GM18873 (cell line): ENCODE results near the gene GJB3.
"Not testable (repeated sequence)": the region's sequence is repeated elsewhere in the genome, so short reads cannot be mapped to it uniquely, and the experiment has no call there.

Source experiments
- ATAC-seq: cut with Tn5 transposase; IDR thresholded peaks from one replicate; pipeline ENCODE4 v1.9.1; 2021; ENCODE audit warnings: mild to moderate bottlenecking, moderate library complexity, moderate number of reproducible peaks; ENCODE audit not compliant: unreplicated experiment, low FRiP score

GJB3 gene

DNA sequence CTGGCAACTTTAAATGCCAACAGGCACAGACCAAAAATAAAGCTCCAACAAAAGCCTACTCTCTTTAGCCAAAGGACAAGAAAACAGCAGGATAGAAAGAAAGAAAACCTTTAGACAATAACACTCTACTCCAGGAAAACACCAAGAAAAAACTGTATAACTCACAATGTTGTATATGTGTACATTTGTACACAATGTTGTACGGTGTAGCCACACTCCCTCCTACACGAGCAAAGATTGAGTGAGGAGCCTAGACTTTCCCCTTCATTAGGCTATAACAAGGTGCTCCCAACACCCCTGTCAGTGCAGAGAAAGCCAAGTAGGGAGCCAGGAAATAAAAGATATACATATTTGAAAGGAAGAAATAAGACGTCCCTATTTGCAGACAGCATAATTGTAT is 35.8 kb downstream of the GJB3 start:
- ATAC-seq, result no peak

DNA sequence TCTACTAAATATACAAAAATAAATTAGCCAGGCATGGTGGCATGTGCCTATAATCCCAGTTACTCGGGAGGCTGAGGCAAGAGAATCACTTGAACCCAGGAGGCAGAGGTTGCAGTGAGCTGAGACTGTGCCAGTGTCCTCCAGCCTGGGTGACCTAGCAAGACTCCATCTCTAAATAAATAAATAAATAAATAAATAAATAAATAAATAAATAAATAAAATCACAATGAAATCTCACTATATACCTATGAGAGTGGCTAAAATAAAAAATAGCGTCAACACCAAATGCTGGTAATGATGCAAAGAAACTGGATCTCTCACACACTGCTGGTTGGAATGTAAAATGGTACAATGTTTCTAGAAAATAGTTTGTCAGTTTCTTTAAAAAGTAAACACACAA is 37.8 kb downstream of the GJB3 start:
- not testable (repeated sequence) for ATAC-seq

DNA sequence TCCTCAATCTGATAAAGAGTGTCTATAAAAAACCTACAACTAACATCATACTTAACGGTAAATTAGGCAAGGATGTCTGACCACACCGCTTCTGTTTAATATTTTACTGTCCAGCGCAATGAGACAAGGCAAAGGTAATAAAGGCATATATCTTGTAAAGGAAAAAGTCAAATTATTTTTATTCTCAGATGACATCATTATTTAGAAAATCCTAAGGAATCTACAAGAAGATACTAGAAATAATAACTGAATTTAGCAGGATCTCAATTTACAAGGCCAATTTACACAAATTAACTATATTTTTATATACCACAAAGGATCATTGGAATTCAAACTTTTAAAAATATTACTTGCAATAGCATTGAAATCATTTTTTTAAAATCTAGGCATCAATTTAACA is 41.2 kb downstream of the GJB3 start:
- ATAC-seq, result no peak

DNA sequence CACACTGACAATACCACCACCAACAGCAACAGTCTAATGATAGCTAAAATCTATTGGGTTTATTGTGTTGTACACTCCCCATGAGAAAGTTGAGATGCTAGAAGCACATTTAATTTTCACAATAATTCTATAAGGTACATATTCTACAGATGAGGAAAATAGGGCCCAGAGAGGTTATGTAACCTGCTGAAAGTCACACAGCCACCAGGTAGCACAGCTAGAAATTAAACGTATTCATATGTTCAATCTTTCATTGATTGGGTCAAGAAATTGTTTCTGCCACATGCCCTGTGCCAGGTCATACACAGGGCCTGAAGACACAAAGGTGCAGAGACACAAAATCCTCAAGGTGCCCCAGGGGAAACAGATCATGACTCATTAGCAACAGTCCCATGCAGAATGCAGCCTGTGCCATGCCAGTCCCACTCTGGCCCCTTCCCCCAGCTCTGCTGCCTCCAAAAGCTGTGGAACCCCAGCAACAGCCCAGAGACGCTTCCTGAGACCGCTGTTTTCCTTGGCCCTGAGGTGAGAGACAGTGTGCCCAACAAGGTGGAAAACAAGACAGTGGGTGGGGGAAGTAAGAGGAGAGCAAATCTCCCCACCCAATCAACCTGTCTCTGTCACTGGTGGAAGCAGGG is 43.9 kb downstream of the GJB3 start:
- ATAC-seq, result no peak

DNA sequence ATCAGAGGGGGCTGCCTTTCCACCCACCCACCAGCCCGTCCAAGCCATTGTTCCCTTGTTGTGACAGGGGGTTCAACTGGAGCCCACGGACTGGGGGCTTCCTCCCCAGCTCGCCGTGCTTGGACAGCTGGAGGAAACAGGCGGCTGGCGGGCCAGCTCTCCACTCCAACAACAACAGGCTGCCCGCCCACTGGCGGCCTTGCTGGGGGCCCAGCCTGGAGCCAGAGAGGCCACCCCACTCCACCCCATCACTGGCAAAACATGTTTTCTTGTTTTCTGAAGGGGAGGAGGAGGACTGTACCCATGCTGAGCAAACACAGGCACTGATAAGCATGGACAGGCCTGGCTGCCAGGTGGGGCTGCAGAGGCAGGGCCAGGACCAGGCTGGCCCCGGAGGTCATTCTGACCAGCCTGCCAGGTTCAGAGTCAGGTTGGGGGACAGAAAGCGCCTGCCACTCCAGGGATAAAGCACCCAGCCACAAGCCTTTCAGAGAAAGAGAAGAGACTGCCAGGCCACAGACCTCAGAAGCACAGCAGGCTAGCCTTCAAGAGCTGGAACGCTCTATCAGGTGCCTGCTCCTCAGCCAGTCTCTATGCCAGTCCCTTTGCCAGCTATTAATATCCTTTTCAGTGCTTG is 44.6 kb downstream of the GJB3 start:
- ATAC-seq, result no peak

DNA sequence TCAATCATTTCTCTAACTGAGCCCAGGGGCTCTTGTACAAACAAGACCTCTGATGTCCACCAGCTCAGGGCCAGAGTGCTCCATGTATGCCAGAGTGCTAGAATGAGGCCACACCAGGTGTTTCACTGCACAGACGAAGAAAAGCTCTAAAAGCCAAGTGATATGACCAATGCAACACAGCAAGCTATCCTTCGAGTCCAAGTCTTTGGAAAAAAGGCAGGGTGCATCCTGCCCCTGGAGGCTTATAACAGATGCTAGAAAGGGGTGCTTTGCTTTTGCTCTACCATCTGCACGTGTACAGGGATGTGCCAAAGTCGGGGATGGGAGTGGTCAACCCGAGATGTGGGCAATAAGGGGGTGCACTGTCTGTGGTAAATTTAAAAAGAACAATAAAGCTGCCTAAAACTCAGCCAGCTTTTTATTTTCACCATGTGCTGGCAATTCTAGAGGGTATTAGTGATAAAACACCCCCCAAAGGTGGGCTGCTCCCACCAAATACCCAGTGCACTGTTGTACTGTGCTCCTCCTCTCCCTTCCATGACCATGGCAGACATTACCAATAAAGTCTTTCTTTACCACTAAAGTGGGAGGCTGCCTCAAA is 46.4 kb downstream of the GJB3 start:
- no peak for ATAC-seq

DNA sequence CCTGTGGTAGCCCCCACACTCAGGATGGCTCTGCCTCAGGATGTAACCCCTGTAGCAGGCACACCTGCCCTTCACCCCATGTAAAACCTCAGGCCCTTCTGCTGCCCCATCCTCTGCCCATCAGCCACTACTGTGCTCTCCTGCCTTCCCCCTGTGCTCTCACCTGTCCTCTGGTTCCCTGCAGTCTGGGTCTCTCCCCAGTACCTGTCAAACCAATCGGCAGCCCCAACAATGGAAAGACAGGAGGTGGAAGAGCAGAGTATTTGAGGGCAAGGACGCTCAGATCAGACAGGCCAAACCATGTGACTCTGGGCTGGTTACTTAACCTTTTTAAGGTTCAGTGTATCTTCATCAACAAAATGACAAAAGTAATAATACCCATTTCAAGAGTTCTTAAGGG is 47.6 kb downstream of the GJB3 start:
- ATAC-seq, result no peak

DNA sequence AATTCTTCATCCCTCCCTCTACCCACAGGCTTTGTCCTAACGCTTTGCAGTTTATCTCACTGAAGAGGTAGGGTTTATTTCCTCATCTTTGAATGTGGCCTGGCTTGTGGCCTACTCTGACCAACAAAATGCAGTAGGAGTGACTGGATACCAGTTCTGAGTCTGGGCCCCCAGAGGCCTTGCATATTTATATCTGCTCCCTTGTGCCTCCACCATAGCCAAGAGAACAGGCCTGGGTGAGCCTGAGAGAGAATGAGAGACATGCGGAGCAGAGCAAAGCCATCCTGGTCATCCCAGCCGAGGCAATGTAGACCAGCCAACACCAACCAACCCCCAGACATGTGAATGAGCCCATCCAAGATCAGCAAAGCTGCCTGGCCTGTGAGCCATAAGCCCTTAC is 48.2 kb downstream of the GJB3 start:
- ATAC-seq, result no peak

DNA sequence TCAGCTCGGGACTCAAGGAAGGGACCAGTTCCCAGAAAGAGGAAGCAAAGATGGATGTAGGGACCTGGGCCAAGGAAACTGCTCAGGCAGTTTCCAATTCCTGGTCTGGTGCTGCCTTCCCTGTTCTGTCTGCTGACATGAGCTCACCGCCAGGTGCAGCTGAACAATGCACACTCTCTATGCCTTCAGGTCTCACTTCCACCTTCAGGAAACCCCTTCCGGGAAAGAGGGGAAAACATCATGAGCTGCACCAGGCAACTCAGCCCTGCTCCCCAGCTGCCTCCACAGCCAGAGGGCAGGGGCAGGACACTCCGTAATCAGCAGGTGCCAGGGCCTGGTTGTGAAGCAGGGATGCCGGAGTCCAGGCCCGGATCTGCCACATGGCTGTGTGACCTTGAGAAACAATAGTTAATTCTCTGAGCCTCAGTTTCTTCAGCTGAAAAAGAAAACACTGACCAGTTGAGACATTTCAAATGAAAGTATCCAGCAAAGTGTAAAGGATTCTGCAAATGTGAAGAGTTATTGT is 50.8 kb downstream of the GJB3 start:
- no peak for ATAC-seq

DNA sequence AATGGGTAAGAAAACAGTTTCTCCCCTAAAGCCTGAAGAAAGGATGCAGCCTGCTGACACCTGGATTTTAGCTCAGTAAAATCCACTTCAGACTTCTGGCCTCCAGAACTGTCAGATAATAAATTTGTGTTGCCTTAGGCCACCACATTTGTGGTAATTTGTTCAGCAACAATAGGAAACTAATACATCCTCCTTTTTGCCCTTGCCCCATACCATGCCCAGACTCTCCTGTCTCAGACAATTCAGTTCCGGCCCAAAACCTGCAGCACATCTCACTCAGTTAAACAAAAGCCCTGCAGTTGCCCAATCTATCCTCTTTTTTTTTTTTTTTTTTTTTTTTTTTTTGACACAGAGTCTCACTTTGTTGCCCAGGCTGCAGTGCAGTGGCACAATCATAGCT is 52.7 kb downstream of the GJB3 start:
- ATAC-seq, result no peak
